ENCODE data around the gene GTF3C5. TPM values are rescaled to one million over a fixed set of nuclear protein-coding genes. Genes with fewer than 3 reads are reported as not detected.

GTF3C5 gene
- total RNA-seq, 4 donors from 2014 or later = 43.5 to 51.5 (median 48.9) TPM

DNA sequence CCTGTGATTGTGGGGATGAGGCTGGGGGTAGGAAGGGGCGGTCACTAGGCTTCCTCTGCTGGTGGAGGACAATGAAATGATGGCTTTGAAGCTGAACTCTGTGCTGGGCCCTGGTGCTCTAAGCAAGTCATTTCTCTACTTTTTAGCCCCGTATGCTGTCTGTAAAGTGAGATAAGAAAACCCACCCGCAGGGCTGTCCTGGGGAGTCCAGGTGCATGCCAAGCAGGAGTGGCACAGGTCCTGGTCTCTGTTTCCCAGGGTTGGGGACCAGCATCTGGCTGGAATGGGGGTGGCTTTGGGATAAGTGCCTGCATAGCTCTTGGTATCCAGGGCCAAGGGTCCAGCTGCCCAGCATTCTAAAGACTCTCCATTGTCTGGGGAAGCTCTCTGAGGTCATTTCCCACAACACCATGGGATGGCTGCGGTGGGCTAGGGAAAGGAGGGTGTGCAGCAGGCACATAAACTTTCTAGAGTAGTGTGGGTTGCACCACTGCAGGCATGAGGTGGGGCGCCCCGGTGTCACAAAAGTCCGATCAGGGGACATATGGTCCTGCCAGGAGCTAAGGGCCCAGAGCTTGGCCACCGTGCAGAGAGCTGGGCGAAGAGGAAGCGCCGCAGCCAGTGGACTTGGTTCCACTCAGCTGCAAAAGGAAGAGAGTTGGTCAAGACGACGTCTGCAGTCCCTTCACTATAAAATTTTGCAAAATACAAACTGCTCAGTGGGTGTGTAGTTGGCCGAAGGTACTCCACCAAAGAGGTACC is 25.6 kb upstream of the GTF3C5 start:
- H3K27ac ChIP-seq = no peak overlapping the region
- 81 to 96% methylated on average over 4 to 5 of the region's 14 CpGs for WGBS, 2 donors (ENCODE audit: low coverage in 1 of 2)
- H3K27me3 ChIP-seq = peaks cover 87% of the 10 kb centered on the region
- H3K4me1 ChIP-seq = no peaks in the 10 kb centered on the region
- H3K4me3 ChIP-seq = no peak overlapping the region
- H3K36me3 ChIP-seq = no peaks in the 10 kb centered on the region
- TF ChIP-seq POLR2A (IDR thresholded peaks at IDR 0.05) (no peak), EP300 (IDR thresholded peaks at IDR 0.05) (no peak), POLR2AphosphoS5 (IDR thresholded peaks at IDR 0.05) (no peak)
- TF ChIP-seq, protein P1, sequence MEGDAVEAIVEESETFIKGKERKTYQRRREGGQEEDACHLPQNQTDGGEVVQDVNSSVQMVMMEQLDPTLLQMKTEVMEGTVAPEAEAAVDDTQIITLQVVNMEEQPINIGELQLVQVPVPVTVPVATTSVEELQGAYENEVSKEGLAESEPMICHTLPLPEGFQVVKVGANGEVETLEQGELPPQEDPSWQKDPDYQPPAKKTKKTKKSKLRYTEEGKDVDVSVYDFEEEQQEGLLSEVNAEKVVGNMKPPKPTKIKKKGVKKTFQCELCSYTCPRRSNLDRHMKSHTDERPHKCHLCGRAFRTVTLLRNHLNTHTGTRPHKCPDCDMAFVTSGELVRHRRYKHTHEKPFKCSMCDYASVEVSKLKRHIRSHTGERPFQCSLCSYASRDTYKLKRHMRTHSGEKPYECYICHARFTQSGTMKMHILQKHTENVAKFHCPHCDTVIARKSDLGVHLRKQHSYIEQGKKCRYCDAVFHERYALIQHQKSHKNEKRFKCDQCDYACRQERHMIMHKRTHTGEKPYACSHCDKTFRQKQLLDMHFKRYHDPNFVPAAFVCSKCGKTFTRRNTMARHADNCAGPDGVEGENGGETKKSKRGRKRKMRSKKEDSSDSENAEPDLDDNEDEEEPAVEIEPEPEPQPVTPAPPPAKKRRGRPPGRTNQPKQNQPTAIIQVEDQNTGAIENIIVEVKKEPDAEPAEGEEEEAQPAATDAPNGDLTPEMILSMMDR (IDR thresholded peaks at IDR 0.05) = no peak
- no peak for ATAC-seq
- H3K9me3 ChIP-seq = peaks cover 0 to 4% (median 0%) of the 10 kb centered on the region in 3 donors

DNA sequence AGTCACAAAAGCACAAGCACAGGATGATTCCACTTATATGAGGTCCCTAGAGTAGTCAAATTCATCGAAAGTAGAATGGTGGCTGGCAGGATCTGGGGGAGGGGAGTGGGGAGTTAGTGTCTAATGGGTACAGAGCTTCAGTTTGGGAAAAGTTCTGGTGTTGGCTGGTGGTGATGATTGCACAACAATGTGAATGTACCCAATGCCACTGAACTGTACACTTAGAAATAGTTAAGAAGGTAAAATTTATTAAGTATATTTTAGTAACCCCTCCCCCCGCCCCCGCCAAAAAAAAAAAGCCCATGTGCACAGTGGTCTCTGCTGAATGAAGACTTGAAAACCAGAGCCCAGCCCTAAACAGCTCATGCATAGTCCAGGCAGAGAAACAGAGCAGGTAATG is 24.8 kb upstream of the GTF3C5 start:
- no peak overlapping the region for H3K27ac ChIP-seq
- ATAC-seq = no peak
- peaks cover 79% of the 10 kb centered on the region for H3K27me3 ChIP-seq
- no peaks in the 10 kb centered on the region for H3K36me3 ChIP-seq
- no peak overlapping the region for H3K4me3 ChIP-seq
- TF ChIP-seq EP300 (IDR thresholded peaks at IDR 0.05) = no peak
- TF ChIP-seq, protein P1 (IDR thresholded peaks at IDR 0.05) = no peak
- no peak for TF ChIP-seq POLR2AphosphoS5 (IDR thresholded peaks at IDR 0.05)
- TF ChIP-seq POLR2A (IDR thresholded peaks at IDR 0.05) = no peak
- H3K9me3 ChIP-seq = peaks cover 0 to 11% (median 0%) of the 10 kb centered on the region in 3 donors
- H3K4me1 ChIP-seq = no peaks in the 10 kb centered on the region
- WGBS, 2 donors (ENCODE audit: low coverage in 1 of 2) = 20 to 90% methylated on average over 1 to 3 of the region's 3 CpGs

DNA sequence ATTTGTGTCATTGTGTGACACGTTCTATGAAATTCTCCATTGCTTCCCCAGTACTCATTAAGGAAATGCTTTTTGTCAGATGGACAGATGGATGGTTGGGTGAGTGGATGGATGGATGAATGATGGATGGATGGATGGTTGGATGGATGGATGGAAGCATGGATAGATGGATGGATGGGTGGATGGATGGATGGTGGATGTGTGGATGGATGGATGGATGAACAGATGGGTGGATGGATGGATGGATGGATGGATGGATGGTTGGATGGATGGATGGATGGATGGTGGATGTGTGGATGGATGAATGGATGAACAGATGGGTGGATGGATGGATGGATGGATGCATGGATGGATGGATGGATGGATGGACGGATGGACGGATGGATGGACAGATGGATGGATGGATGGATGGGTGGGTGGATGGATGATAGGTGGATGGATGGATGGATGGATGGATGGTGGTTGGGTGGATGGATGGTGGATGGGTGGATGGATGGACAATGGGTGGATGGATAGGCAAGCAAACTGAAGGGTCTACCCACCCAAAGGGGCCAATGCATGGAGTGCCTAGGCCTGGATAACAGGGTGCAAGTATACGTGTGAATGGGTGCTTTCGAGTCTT is 24.0 kb upstream of the GTF3C5 start:
- Histone ChIP-seq H3K4me1 (no peaks in the 10 kb centered on the region), H3K9me3 (peaks cover 0 to 14% (median 0%) of the 10 kb centered on the region in 3 donors), H3K4me3 (no peak overlapping the region), H3K27me3 (peaks cover 71% of the 10 kb centered on the region), H3K27ac (no peak overlapping the region), H3K36me3 (no peaks in the 10 kb centered on the region)
- ATAC-seq = no peak
- WGBS, 2 donors (ENCODE audit: low coverage in 1 of 2) = 74 to 86% methylated on average over 4 to 5 of the region's 5 CpGs
- TF ChIP-seq, protein P1 (IDR thresholded peaks at IDR 0.05) = no peak
- TF ChIP-seq POLR2A (IDR thresholded peaks at IDR 0.05) (no peak), POLR2AphosphoS5 (IDR thresholded peaks at IDR 0.05) (no peak), EP300 (IDR thresholded peaks at IDR 0.05) (no peak)

DNA sequence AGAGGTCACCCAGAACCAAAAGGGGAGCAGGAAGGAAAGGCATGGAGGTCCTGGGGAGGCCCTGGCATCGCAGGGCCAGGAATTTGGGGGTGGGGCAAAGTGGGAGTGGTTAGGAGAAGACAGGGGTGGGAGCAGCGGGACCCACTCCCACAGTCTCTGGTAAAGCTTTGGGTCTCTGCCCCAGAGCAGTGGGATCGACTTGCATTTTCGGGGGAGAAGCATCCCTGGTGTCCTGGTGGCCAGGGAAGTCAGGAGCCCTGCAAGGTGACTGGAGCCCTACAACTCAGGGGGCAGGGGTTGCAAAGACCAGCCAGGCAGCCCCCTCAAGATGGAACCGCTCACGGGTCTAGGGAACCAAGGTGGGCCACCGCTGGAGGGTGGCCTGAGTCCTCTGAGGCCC is 22.4 kb upstream of the GTF3C5 start:
- 80% methylated on average over 1 of the region's 7 CpGs; no CpG with 5 or more reads in 1 of the 2 donors for WGBS, 2 donors (ENCODE audit: low coverage in 1 of 2)
- Histone ChIP-seq H3K4me1 (no peaks in the 10 kb centered on the region), H3K4me3 (no peak overlapping the region), H3K9me3 (peaks cover 0 to 15% (median 0%) of the 10 kb centered on the region in 3 donors), H3K36me3 (no peaks in the 10 kb centered on the region), H3K27me3 (peaks cover 56% of the 10 kb centered on the region), H3K27ac (no peak overlapping the region)
- TF ChIP-seq POLR2A (IDR thresholded peaks at IDR 0.05) = no peak
- no peak for TF ChIP-seq EP300 (IDR thresholded peaks at IDR 0.05)
- TF ChIP-seq POLR2AphosphoS5 (IDR thresholded peaks at IDR 0.05) = no peak
- TF ChIP-seq, protein P1 (IDR thresholded peaks at IDR 0.05) = no peak
- ATAC-seq = no peak
